HUES48 (cell line): Measurements from ENCODE around the gene PDE1A.
A peak's percentile ranks its signal among the peaks of the same experiment; 100 is the strongest.

Experiments
- H3K27ac ChIP-seq: one replicate; pipeline ENCODE4 v1.7.0; 2013; ENCODE audit warnings: low read depth, low read length, inconsistent platforms
- H3K27me3 ChIP-seq: 2 replicates; pipeline ENCODE4 v1.6.1; 2013; ENCODE audit warnings: mild to moderate bottlenecking, low read length; ENCODE audit not compliant: control insufficient read depth, insufficient read depth
- H3K36me3 ChIP-seq: 2 replicates; pipeline ENCODE4 v1.6.1; 2013; ENCODE audit warnings: low read length; ENCODE audit not compliant: control insufficient read depth, insufficient read depth
- H3K4me1 ChIP-seq: 2 replicates; pipeline ENCODE4 v1.6.1; 2013; ENCODE audit warnings: mild to moderate bottlenecking, low read length; ENCODE audit not compliant: control insufficient read depth, insufficient read depth
- H3K4me3 ChIP-seq: 2 replicates; pipeline ENCODE4 v1.5.1; 2013; ENCODE audit warnings: mild to moderate bottlenecking, low read depth, low read length
- H3K9ac ChIP-seq: 2 replicates; pipeline ENCODE4 v1.6.1; 2013; ENCODE audit warnings: mild to moderate bottlenecking, low read depth, low read length, moderate library complexity
- H3K9me3 ChIP-seq: 2 replicates; pipeline ENCODE4 v1.6.1; 2013; ENCODE audit warnings: low read length; ENCODE audit not compliant: control insufficient read depth, insufficient read depth

The PDE1A gene

GRCh38 chr2:182144041-182144775 lies 282.6 kb downstream of the PDE1A start:
- Histone ChIP-seq H3K9ac (no peak overlapping the region), H3K27ac (peak overlapping the region; percentile 42), H3K27me3 (no peaks in the 10 kb centered on the region), H3K9me3 (no peaks in the 10 kb centered on the region), H3K36me3 (no peaks in the 10 kb centered on the region), H3K4me3 (no peak overlapping the region), H3K4me1 (peaks cover 10% of the 10 kb centered on the region)

GRCh38 chr2:182142062-182142461 lies 284.8 kb downstream of the PDE1A start:
- Histone ChIP-seq H3K27ac (no peak overlapping the region), H3K4me1 (peaks cover 10% of the 10 kb centered on the region), H3K9ac (no peak overlapping the region), H3K4me3 (no peak overlapping the region), H3K27me3 (no peaks in the 10 kb centered on the region), H3K36me3 (no peaks in the 10 kb centered on the region), H3K9me3 (no peaks in the 10 kb centered on the region)

GRCh38 chr2:182134201-182134600 lies 292.6 kb downstream of the PDE1A start:
- Histone ChIP-seq H3K36me3 (no peaks in the 10 kb centered on the region), H3K27me3 (no peaks in the 10 kb centered on the region), H3K9ac (no peak overlapping the region), H3K4me3 (no peak overlapping the region), H3K27ac (no peak overlapping the region), H3K9me3 (no peaks in the 10 kb centered on the region), H3K4me1 (no peaks in the 10 kb centered on the region)

GRCh38 chr2:182133195-182133891 lies 293.5 kb downstream of the PDE1A start:
- no peak overlapping the region for H3K27ac ChIP-seq
- H3K9ac ChIP-seq: no peak overlapping the region
- no peaks in the 10 kb centered on the region for H3K4me1 ChIP-seq
- H3K4me3 ChIP-seq: no peak overlapping the region
- H3K9me3 ChIP-seq: no peaks in the 10 kb centered on the region
- H3K27me3 ChIP-seq: no peaks in the 10 kb centered on the region
- H3K36me3 ChIP-seq: no peaks in the 10 kb centered on the region

- Histone ChIP-seq H3K9ac (no peak overlapping the region), H3K4me3 (no peak overlapping the region), H3K4me1 (no peaks in the 10 kb centered on the region), H3K36me3 (no peaks in the 10 kb centered on the region), H3K9me3 (no peaks in the 10 kb centered on the region), H3K27me3 (no peaks in the 10 kb centered on the region), H3K27ac (no peak overlapping the region)
Measured at GRCh38 chr2:182132605-182133004, 294.2 kb downstream of the PDE1A start.

GRCh38 chr2:182128821-182129707 lies 297.8 kb downstream of the PDE1A start:
- Histone ChIP-seq H3K9me3 (no peaks in the 10 kb centered on the region), H3K27ac (no peak overlapping the region), H3K4me1 (no peaks in the 10 kb centered on the region), H3K9ac (no peak overlapping the region), H3K36me3 (no peaks in the 10 kb centered on the region), H3K4me3 (no peak overlapping the region), H3K27me3 (no peaks in the 10 kb centered on the region)

- Histone ChIP-seq H3K4me3 (no peak overlapping the region), H3K4me1 (no peaks in the 10 kb centered on the region), H3K36me3 (no peaks in the 10 kb centered on the region), H3K9me3 (no peaks in the 10 kb centered on the region), H3K9ac (no peak overlapping the region), H3K27me3 (no peaks in the 10 kb centered on the region), H3K27ac (no peak overlapping the region)
Measured at GRCh38 chr2:182117196-182117595, 309.6 kb downstream of the PDE1A start.

- no peaks in the 10 kb centered on the region for H3K4me1 ChIP-seq
- no peak overlapping the region for H3K27ac ChIP-seq
- H3K27me3 ChIP-seq: no peaks in the 10 kb centered on the region
- H3K9me3 ChIP-seq: no peaks in the 10 kb centered on the region
- H3K9ac ChIP-seq: no peak overlapping the region
- H3K36me3 ChIP-seq: no peaks in the 10 kb centered on the region
- H3K4me3 ChIP-seq: no peak overlapping the region
Measured at GRCh38 chr2:182116774-182117173, 310.1 kb downstream of the PDE1A start.

- no peaks in the 10 kb centered on the region for H3K36me3 ChIP-seq
- peaks cover 5% of the 10 kb centered on the region for H3K4me1 ChIP-seq
- no peak overlapping the region for H3K27ac ChIP-seq
- no peaks in the 10 kb centered on the region for H3K9me3 ChIP-seq
- no peaks in the 10 kb centered on the region for H3K27me3 ChIP-seq
- no peak overlapping the region for H3K4me3 ChIP-seq
- H3K9ac ChIP-seq: no peak overlapping the region
Measured at GRCh38 chr2:182115258-182115657, 311.6 kb downstream of the PDE1A start.

- Histone ChIP-seq H3K27me3 (no peaks in the 10 kb centered on the region), H3K4me1 (peaks cover 5% of the 10 kb centered on the region), H3K4me3 (no peak overlapping the region), H3K36me3 (no peaks in the 10 kb centered on the region), H3K27ac (no peak overlapping the region), H3K9me3 (no peaks in the 10 kb centered on the region), H3K9ac (no peak overlapping the region)
Measured at GRCh38 chr2:182113334-182113733, 313.5 kb downstream of the PDE1A start.

GRCh38 chr2:182110347-182110746 lies 316.5 kb downstream of the PDE1A start:
- peaks cover 5% of the 10 kb centered on the region for H3K4me1 ChIP-seq
- no peak overlapping the region for H3K4me3 ChIP-seq
- H3K9me3 ChIP-seq: no peaks in the 10 kb centered on the region
- no peak overlapping the region for H3K27ac ChIP-seq
- no peaks in the 10 kb centered on the region for H3K36me3 ChIP-seq
- H3K9ac ChIP-seq: no peak overlapping the region
- no peaks in the 10 kb centered on the region for H3K27me3 ChIP-seq
